HG03460 (cell line): ENCODE measurements around the gene OCSTAMP.

Source experiments
- ATAC-seq: cut with Tn5 transposase; IDR thresholded peaks from one replicate; pipeline ENCODE4 v1.9.1; 2021; ENCODE audit not compliant: unreplicated experiment

Gene OCSTAMP

DNA sequence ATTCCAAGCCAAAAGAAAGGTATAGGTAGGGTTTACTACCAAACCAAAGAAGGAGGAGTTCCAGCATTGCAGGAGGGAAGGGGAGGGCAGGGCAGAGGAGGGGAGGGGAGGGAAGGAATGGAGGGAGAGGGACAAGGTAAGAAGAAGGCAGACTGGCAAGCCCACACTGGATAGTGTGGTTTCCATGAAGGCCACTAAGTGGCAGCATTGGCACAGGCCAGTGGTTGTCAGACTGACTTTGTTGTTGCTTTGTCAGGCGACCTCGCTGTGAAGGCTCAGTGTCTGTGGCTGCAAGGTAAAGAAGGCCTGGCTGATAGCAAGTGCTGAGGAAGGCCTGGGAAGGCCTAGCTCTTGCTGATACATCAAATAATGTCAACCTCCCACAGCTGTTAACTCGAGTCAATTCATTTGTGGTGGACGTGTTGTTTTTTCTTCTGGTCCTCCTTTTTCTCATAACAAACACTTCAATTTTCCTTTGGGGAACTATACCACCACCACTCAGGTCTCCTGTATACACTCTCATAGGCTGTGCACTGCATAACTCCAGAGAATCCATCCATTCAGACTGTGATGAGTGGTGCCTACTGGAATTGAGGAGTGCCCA, 29.4 kb downstream of the OCSTAMP start:
- ATAC-seq: no peak

DNA sequence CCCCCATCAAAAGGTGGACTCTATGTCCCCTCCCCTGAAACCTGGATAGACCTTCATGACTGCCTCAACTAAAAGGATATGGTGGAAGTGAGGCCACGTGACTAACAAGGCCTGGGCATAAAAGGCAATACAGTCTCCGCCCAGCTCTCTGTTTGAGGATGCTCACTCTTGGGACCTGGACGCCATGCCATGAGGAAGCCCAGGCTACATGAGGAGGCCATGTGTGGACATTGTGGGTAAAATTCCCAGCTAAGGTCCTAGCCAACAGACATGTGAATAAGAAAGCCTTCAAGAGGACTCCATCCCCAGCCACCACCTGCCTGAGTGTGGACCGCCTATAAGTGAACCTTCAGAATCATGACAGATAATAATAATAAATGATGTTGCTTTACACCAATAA, 29.9 kb downstream of the OCSTAMP start:
- no peak for ATAC-seq

DNA sequence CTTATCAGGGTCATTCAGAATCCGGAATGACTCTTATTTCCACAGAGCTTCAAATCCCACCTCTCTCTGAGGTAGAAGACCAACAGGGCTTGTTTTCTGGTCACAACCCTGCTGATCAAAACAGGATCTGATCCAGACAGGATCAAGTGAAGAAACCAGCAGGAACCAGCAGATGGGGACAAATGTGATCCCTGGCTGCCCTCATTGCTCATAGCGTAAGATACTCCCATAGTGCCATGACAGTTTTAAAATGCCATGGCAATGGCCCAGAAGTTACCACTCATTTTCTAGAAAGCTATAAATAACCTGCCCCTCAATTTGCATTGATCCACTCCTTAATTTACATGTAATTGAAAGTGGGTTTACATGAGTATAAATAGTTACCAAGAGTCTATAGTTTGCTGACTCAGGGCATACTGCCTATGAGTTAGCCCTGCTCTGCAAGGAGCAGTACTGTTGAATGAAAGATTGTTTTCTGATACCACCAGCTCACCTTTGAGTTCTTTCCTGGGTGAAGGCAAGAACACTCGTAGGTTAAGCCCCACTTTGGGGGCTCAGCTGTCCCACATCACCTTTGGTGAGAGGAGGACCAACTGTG, 30.9 kb downstream of the OCSTAMP start:
- ATAC-seq: no peak

DNA sequence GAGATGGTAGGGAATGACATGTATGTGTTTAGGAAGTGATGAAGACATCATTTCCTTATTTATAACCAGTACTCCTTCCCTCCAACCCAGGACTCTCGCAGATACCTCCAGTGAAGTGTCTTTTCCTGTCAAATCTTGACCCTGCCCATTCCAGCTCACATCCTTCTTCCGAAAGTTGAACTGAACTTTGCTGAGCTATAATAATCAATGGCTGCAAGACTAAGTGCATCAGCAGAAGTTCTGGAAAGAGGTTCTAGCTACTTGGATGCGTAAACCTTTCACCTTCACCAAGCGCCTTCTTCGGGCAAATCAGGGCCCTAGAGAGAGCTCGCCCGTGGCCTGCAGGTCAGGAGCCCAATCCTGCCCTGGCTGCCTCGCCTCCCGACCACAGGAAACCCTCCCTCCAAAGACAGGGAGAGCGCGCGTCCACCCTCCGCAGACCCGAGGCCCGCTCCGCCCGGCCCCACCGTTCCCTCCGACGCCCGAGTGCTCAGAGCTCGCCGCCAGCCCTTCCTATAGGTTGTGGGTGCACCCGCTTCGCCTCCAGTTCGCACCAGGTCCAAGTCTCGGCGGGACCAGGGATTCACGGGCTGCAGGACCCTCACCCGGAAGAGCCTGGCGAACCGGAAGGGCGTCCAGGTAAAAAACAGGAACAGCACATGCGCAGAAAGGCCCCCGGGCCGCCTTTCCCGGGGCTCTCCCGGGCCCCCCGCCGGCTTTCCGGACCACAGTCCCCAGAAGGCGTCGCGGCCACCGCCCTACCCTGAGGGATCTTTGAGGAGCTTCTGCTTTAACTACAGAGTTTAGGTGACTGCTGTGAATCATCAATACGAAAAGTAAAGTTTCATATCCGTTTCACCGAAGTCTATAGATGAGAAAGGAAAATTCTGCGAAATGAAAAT, 37.3 kb downstream of the OCSTAMP start, which contains the start of gene ZNF334:
TSS of gene ZNF334 (minus strand) at position 617 of the 902 bp plus-strand sequence. CDS start 1,457 bp downstream, outside the sequence.
- ATAC-seq: peak; percentile 64

DNA sequence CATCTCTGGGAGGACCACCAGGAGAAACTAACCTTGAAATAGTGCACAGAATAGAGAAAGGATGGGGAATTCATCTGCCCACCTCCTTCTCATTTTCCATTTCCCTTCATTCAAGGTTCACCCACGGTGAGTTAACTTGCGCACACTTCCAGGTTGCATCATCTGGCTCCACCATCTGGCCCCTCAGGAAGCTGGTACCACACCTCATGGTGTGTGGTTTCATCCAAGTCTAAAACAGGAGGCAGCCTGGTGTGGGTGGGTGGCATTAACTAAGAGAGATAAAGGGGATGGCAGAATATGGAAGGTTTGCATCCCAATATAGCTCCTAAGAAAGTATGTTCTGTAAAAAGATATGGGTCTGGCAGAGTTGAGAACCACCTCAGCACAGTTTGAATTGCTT, 40.9 kb downstream of the OCSTAMP start:
- ATAC-seq: no peak

DNA sequence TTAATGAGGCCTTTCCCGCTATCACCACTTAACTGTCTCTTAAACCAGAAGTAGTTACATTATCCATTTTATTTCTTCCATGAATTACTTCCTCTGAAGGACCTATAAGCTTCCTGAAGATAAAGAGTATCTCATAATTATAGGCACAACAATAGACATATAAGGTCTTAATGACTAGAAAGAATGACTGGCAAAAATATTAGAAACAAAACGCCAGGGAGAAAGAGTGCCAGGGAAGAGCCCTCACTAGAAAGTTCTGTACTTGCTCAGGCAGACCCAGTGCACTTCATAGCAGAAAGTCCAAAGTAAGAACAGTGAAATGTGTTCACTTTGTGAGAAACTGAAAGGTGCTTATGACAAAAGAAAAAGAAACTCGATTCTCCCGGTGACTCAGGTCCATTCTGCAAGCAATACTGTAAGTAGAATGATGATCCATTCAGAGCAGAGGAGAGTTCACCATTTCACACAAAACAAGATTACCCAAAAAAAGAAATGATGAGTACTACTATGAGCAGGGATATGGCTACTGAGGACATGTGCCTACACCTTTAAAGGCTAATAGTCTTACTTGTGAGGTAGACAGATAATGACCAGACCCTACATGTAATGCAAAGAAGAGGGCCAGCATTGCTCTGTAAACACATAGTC, 42.6 kb downstream of the OCSTAMP start:
- ATAC-seq: no peak

DNA sequence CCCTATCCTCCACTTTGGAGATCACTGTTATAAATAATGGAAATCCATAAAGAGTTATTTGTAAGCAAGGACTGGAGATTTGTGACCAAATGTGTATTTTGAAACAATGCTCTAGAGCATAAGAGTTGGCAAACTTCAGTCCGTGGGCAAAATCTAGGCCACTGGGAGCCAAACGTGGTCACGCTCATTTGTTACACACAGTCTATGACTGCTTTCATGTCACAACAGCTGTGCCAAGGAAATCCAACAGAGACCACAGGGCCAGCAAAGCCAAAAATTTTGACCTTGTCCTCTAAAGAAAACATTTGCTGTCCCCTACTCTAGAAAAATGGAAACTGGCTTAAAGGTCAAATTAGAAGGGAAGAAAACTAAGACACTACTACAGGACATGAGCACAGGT, 44.9 kb downstream of the OCSTAMP start:
- ATAC-seq: no peak

DNA sequence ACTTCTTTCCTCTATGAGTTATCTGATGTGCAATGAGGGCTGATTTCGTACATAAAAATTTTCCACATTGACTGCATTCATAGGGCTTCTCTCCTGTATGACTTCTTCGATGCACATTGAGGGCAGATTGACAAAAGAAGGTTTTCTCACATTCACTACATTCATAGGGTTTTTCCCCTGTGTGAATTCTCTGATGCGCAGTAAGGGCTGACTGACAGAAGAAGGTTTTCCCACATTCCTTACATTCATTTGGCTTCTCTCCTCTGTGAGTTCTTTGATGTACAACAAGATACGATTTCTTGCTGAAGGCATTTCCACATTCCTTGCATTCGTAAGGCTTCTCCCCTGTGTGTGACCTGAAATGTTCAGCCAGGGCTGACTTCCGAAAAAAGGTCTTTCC, 48.5 kb downstream of the OCSTAMP start:
- ATAC-seq: no peak

DNA sequence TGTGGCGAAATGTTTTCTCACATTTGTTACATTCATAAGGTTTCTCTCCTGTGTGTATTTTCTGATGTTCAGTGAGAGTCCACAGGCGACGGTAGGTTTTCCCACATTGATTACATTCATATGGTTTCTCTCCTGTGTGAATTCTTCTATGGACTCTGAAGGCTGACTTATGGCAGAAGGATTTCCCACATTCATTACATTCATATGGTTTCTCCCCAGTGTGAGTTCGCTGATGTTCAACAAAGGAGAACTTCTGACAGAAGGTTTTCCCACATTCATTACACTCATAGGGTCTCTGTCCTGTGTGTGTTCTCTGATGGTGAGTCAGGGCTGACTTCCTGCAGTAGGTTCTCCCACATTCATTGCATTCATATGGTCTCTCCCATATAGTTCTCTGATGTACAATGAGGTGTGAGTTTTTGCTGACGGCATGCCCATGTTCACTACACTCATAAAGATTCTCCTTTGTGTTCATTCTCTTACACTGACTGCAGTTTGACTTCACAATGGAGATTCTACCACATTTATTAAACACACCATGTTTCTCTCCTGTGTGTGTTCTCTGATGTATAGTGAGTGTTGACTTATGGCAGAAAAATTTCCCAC, 49.0 kb downstream of the OCSTAMP start:
- no peak for ATAC-seq

DNA sequence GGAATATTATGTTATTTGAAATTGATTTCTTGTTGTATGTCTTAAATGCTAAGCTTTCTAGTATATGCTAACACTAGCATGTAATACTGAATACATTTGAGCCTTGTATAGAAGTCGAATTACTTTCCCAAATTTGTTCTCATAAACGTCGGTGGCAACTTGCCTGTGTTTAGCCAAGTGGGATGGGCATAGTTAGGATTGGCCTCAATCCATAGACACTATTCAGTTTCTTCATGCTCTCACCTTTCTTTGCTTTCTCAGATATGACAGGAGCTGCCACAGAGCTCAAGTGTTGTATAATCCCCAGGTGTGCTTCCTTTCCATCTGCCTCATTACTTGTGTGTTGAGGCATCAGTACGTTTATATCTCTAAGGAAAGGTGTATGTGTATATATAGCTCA, 56.4 kb downstream of the OCSTAMP start:
- no peak for ATAC-seq

DNA sequence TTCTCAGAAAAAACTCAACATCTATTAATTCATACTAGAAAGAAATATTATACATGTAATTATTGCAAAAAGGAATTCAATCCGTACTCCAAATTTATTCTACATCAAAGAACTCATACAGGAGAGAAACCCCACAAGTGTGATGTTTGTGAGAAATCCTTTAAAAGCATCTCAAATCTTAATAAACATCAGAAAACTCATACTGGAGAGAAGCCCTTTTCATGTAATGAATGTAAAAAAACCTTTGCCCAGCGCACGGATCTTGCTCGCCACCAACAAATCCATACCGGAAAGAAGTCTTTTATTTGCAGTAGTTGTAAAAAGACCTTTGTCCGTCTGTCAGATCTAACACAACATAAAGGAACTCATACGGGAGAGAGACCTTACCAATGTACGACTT, 59.1 kb downstream of the OCSTAMP start:
- no peak for ATAC-seq
